Stomach (tissue), 9 donors: Measurements from ENCODE around the gene TEAD1. TPM values are rescaled to one million over a fixed set of nuclear protein-coding genes. Genes with fewer than 3 reads are reported as not detected.

Experiments used
- DNase-seq, 2 donors: peaks; one replicate each; pipeline versions ENCODE4 v3.0.0 to v3.0.0-alpha.2; 2013 to 2019
- H3K27ac ChIP-seq, 5 donors: fragments of 200-600 bp in 4 of 5; sonication (generic) in 4 of 5; one replicate each; pipeline ENCODE4 v1.5.1; 2013 to 2019; ENCODE audit warnings: mild to moderate bottlenecking in 1 of 5, moderate library complexity in 1 of 5
- H3K27me3 ChIP-seq, 3 donors: fragments of 200-600 bp; sonication (generic); one replicate each; pipeline ENCODE4 v1.5.1; 2017 to 2019; ENCODE audit warnings: mixed run types in 1 of 3
- H3K36me3 ChIP-seq, 4 donors: fragments of 200-600 bp; sonication (generic); 1 replicate in 3 of 4; 2 replicates in 1 of 4; pipeline ENCODE4 v1.5.1; 2016 to 2019
- H3K4me1 ChIP-seq, 4 donors: fragments of 200-600 bp; sonication (generic); one replicate each; pipeline ENCODE4 v1.5.1; 2016 to 2019
- H3K4me3 ChIP-seq, 4 donors: fragments of 200-600 bp; sonication (generic) in 3 of 4; one replicate each; pipeline ENCODE4 v1.5.1; 2016 to 2019; ENCODE audit warnings: mild to moderate bottlenecking in 1 of 4
- H3K9me3 ChIP-seq, 4 donors: fragments of 200-600 bp; sonication (generic); one replicate each; pipeline ENCODE4 v1.5.1; 2016 to 2019
- EP300 ChIP-seq: sonication (generic); formaldehyde crosslinking; IDR thresholded peaks from one replicate; pipeline ENCODE4 v1.6.1; 2017; ENCODE audit warnings: antibody characterized with exemption
- POLR2A ChIP-seq, 4 donors: fragments of 450-650 bp; IDR thresholded peaks; one replicate each; pipeline ENCODE4 v1.6.1; 2016; ENCODE audit warnings: antibody characterized with exemption in 4 of 4, control low read depth in 2 of 4, mild to moderate bottlenecking in 1 of 4, moderate library complexity in 1 of 4
- POLR2AphosphoS5 ChIP-seq, 3 donors: sonication (generic); formaldehyde crosslinking; IDR thresholded peaks; one replicate each; pipeline ENCODE4 v1.6.1; 2016; ENCODE audit warnings: antibody characterized with exemption in 3 of 3
- WGBS, 5 donors: extraction: QIAGEN DNeasy Blood & Tissue Kit in 3 of 5; methylation state at CpG; one replicate each; pipeline versions ENCODE4 v1.1.5 to v1.1.7; 2013 to 2018; 5-methylcytosine and 5-hydroxymethylcytosine counted together
- intact Hi-C: fragments of 100-400 bp; cut with DNase I; formaldehyde crosslinking; loops from one replicate; pipeline ENCODE4 v1.15.1; 2023; ENCODE audit warnings: low total_unique reads
- polyA plus RNA-seq, 3 donors: library from polyadenylated mRNA; stranded (reverse); fragments of 200-250 nt; gene quantifications; one replicate each; pipeline ENCODE4 v1.2.3, GENCODE V29; 2013
- total RNA-seq, 5 donors: library from RNA; depleted of rRNA; stranded (reverse); fragments of >200 nt; gene quantifications; one replicate each; pipeline versions ENCODE4 v1.1.0 to v1.2.3, GENCODE V29; 2014 to 2016
- TF ChIP-seq, protein P1 (sequence below), 7 experiments: fragments of 450-650 bp in 4 of 7; fragments of 200-600 bp in 3 of 7; sonication (generic) in 3 of 7; IDR thresholded peaks; one replicate each; pipeline ENCODE4 v1.5.1; 2016 to 2019; ENCODE audit warnings: antibody characterized with exemption in 7 of 7, control low read depth in 2 of 7, mild to moderate bottlenecking in 1 of 7
- donor health status: healthy with polysubstance abuse.
- donor health status: Bipolar disorder and iron deficiency.
- donor health status: healthy.

The TEAD1 gene
- total and polyA plus RNA-seq, 8 donors = 4.9 to 133 (median 65.2) TPM

DNA sequence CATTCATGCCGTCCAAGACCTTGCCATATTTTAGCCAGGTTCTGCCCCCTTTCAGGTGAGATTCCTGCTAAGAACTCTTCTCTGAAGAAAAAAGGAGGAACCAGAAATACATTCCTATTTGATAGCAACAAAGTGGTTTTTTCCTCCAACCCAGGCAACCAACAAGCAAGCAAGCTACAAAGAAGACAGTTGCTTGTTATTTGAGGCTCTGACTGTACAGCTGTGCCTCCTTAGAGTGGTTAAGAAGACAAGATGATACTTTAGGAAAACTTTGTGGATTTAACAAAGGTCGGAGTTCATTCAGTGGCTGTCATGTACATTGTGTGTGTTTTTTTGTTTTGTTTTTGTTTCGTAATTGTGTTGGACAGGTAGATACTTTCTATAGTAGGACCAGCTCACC lies 21.7 kb downstream of the TEAD1 start:
- peak overlapping the region; percentile 13 to 94 (median 88) for H3K27ac ChIP-seq
- no peak for DNase-seq
- TF ChIP-seq, protein P1, sequence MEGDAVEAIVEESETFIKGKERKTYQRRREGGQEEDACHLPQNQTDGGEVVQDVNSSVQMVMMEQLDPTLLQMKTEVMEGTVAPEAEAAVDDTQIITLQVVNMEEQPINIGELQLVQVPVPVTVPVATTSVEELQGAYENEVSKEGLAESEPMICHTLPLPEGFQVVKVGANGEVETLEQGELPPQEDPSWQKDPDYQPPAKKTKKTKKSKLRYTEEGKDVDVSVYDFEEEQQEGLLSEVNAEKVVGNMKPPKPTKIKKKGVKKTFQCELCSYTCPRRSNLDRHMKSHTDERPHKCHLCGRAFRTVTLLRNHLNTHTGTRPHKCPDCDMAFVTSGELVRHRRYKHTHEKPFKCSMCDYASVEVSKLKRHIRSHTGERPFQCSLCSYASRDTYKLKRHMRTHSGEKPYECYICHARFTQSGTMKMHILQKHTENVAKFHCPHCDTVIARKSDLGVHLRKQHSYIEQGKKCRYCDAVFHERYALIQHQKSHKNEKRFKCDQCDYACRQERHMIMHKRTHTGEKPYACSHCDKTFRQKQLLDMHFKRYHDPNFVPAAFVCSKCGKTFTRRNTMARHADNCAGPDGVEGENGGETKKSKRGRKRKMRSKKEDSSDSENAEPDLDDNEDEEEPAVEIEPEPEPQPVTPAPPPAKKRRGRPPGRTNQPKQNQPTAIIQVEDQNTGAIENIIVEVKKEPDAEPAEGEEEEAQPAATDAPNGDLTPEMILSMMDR (IDR thresholded peaks at IDR 0.05) = no peak
- TF ChIP-seq POLR2A (IDR thresholded peaks at IDR 0.05) (no peak), EP300 (no peak), POLR2AphosphoS5 (IDR thresholded peaks at IDR 0.05) (no peak)
- peaks cover 45 to 92% (median 57%) of the 10 kb centered on the region in 4 donors for H3K4me1 ChIP-seq
- no peaks in the 10 kb centered on the region for H3K36me3 ChIP-seq
- WGBS, 5 donors = 85 to 91% (median 88%) methylated on average over 3 of the region's 3 CpGs
- H3K4me3 ChIP-seq = no peak overlapping the region
- no peaks in the 10 kb centered on the region for H3K9me3 ChIP-seq
- intact Hi-C loops = no loop called here
- H3K27me3 ChIP-seq = no peaks in the 10 kb centered on the region

DNA sequence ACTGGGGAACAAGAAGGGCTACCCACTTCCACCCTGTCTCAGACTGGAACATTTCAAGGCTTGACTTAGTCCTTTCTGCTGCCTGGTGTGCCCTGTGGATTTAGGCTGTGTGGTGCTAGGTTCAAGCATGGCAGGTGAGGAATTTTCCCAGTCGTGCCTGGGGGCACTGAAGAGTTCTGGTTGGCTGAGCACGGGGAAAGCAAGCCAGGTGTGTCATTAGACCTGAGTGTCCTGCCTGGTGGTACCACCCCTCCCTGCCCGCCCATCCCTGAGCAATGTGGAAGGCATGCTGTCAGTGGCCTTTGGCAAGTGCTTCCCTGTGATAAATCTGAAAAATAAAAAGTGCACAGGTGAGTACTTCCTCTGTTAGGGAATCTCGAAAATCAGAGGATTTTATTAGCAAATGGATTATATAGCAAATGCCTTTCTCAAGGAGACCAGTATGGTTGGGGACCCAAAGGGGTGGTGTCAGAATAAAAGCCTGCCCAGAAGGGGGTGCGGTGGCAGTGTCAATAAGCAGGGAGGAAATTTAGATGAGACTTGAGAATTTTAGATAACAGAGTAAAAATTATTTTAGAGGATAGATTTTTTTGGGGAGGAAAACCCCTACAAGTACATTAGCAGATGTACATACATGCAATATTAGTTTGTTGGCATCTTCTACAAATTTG lies 22.8 kb downstream of the TEAD1 start:
- Histone ChIP-seq H3K27ac (peak overlapping the region in 3 of 5 donors; percentile 8 to 94 (median 22)), H3K9me3 (no peaks in the 10 kb centered on the region), H3K4me1 (peaks cover 38 to 93% (median 54%) of the 10 kb centered on the region in 4 donors), H3K36me3 (no peaks in the 10 kb centered on the region), H3K4me3 (no peak overlapping the region), H3K27me3 (no peaks in the 10 kb centered on the region)
- TF ChIP-seq POLR2AphosphoS5 (IDR thresholded peaks at IDR 0.05) = no peak
- no peak for DNase-seq
- intact Hi-C loops = no loop called here
- WGBS, 5 donors = 72 to 80% (median 77%) methylated on average over 5 of the region's 5 CpGs

DNA sequence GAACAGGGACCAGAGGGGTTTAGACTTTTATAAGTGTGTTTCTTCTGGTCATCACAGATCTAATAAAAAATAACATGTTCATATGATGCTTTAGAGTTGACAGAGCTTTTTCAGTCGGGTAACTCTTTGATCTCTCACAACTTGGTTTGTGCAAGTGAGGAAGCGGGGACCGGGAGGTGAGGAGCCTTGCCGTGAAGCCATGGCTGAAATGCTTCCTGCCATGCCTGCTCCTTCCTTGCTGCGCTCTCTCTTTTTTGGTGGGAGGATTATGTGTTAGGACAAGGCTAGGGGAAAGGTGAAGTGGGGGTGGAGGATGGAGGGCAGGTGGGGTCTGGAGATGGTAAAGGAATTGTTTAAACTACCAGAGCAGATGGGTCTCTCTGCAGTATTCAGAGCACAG lies 23.8 kb downstream of the TEAD1 start:
- no peaks in the 10 kb centered on the region for H3K27me3 ChIP-seq
- no peak for TF ChIP-seq EP300
- intact Hi-C loops = no loop called here
- H3K4me1 ChIP-seq = peaks cover 29 to 87% (median 44%) of the 10 kb centered on the region in 4 donors
- H3K36me3 ChIP-seq = no peaks in the 10 kb centered on the region
- H3K27ac ChIP-seq = no peak overlapping the region
- DNase-seq = no peak
- WGBS, 5 donors = 66 to 74% (median 72%) methylated on average over 5 of the region's 5 CpGs
- no peak overlapping the region for H3K4me3 ChIP-seq
- no peaks in the 10 kb centered on the region for H3K9me3 ChIP-seq

DNA sequence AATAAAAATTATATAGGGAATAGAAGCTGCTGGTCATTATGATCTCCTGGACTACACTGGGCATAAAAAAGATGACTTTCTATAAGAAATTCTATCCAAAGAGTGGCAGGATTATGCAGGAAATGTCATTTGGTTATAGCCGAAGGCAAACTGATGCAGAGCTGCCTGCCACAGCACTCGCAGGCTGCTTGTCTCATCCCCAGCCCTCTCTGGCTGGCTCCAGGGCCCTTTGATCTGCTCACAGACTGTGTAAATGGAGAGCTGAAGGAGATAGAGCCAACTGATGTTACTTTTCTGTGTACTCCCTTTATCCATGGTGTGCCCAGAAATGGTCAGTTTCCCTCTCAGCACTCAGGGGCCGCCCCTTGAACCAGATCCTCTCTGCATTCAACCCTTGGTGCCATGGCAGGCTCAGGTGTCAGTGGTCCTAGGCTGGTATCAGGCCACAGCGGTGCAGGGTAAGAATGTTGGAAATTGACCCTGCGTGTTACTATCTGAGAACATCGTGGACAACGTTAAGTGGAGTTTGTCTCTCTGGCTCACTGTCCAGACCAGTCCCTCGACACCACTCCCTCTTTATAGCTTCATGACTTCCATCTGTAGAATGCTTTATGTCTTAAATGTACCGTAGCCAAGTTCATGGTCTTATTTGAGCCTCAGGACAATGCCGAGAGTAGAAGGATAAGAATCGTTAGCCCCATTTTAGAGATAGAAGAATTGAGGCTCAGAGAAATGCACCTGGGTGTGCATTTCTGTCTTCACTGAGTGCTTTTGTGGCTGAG lies 27.8 kb downstream of the TEAD1 start:
- WGBS, 5 donors = 87 to 94% (median 91%) methylated on average over 11 of the region's 11 CpGs
- H3K4me1 ChIP-seq = peaks cover 4 to 76% (median 25%) of the 10 kb centered on the region in 4 donors
- TF ChIP-seq POLR2A (IDR thresholded peaks at IDR 0.05) = no peak
- no peak for TF ChIP-seq EP300
- TF ChIP-seq, protein P1 (IDR thresholded peaks at IDR 0.05) = no peak
- TF ChIP-seq POLR2AphosphoS5 (IDR thresholded peaks at IDR 0.05) = no peak
- no peaks in the 10 kb centered on the region for H3K27me3 ChIP-seq
- DNase-seq = no peak
- H3K4me3 ChIP-seq = no peak overlapping the region
- no peak overlapping the region for H3K27ac ChIP-seq
- intact Hi-C loops = no loop called here
- H3K36me3 ChIP-seq = no peaks in the 10 kb centered on the region
- no peaks in the 10 kb centered on the region for H3K9me3 ChIP-seq

DNA sequence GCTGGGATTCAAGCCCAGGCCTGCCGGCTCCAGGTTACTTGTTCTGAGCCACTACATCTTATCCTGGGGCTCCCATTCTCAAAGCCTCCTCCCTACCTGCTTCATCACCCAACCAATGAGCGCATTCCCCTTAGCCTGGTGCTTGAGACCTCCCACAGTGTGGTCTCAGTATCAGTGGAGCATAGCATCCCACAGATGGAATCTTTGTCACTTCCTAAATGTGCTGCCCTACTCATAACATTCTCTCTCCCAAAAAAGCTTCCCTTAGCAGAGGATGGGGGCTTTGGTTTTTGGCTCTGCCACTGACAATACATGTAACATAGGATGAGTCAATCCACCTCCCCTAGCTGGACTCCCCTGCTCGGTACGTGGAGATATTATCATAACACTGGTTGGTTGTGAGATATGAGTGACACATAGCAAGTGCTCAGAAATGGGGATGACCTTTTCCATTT lies 28.8 kb downstream of the TEAD1 start:
- no peaks in the 10 kb centered on the region for H3K36me3 ChIP-seq
- H3K9me3 ChIP-seq = no peaks in the 10 kb centered on the region
- TF ChIP-seq POLR2AphosphoS5 (IDR thresholded peaks at IDR 0.05) (no peak), EP300 (no peak), POLR2A (IDR thresholded peaks at IDR 0.05) (no peak)
- TF ChIP-seq, protein P1 (IDR thresholded peaks at IDR 0.05) = no peak
- intact Hi-C loops = no loop called here
- no peak for DNase-seq
- no peak overlapping the region for H3K4me3 ChIP-seq
- no peak overlapping the region for H3K27ac ChIP-seq
- peaks cover 9 to 81% (median 33%) of the 10 kb centered on the region in 4 donors for H3K4me1 ChIP-seq
- no peaks in the 10 kb centered on the region for H3K27me3 ChIP-seq
- WGBS, 5 donors = 70 to 92% (median 85%) methylated on average over 4 of the region's 4 CpGs
